PC-9 (cell line): ENCODE data around the gene RALGPS2.

Source experiments
- CTCF ChIP-seq: fragments of 200-600 bp; sonication (generic); conservative IDR thresholded peaks from 2 replicates; pipeline ENCODE4 v1.6.1; 2017; ENCODE audit warnings: mixed run types, antibody characterized with exemption, mild to moderate bottlenecking, moderate library complexity
- EZH2 ChIP-seq: fragments of 200-600 bp; sonication (generic); IDR thresholded peaks from 2 replicates; pipeline ENCODE4 v1.8.0; 2017; ENCODE audit warnings: antibody characterized with exemption, low read depth

DNA sequence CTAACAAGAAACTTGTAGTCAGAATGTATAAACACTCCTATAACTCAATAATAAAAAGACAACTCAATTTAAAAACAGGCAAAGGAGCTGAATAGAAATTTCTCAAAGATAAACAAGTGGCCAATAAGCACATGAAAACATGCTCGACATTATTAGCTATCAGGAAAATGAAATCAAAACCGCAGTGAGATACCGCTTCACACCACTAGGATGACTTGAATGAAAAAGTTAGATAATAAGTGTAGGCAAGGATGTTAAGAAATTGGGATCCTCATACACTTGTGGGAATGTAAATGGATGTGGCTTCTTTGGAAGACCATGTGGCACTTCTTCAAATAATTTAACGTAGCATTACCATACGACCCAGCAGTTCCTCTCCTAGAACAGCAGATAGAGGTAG, 8.9 kb downstream of the RALGPS2 start:
- peak; percentile 43 for TF ChIP-seq CTCF
- TF ChIP-seq EZH2: no peak
